Neuronal stem cell (in vitro differentiated cells): ENCODE data around the gene PICALM.

ENCODE experiments used
- DNase-seq: peaks from one replicate; pipeline ENCODE4 v3.0.0-alpha.2; 2013; ENCODE audit warnings: low spot score
- H2AFZ ChIP-seq: one replicate; pipeline ENCODE4 v1.6.1; 2013; ENCODE audit warnings: mild to moderate bottlenecking, low read length, inconsistent platforms
- H2AK5ac ChIP-seq: 2 replicates; pipeline ENCODE4 v1.6.1; 2013; ENCODE audit warnings: low read depth, mild to moderate bottlenecking, inconsistent platforms, low read length, moderate library complexity, mixed read lengths
- H2BK120ac ChIP-seq: 2 replicates; pipeline ENCODE4 v1.6.1; 2013; ENCODE audit warnings: low read depth, mild to moderate bottlenecking, inconsistent platforms, low read length, moderate library complexity, mixed read lengths
- H2BK12ac ChIP-seq: one replicate; pipeline ENCODE4 v1.6.1; 2013; ENCODE audit warnings: low read length, inconsistent platforms
- H2BK15ac ChIP-seq: 2 replicates; pipeline ENCODE4 v1.6.1; 2013; ENCODE audit warnings: mild to moderate bottlenecking, low read length, inconsistent platforms, mixed read lengths
- H2BK5ac ChIP-seq: one replicate; pipeline ENCODE4 v1.6.1; 2013; ENCODE audit warnings: inconsistent platforms, mild to moderate bottlenecking, low read length, moderate library complexity
- H3K14ac ChIP-seq: one replicate; pipeline ENCODE4 v1.6.1; 2013; ENCODE audit warnings: low read length, inconsistent platforms
- H3K18ac ChIP-seq: 2 replicates; pipeline ENCODE4 v1.6.1; 2013; ENCODE audit warnings: low read length, inconsistent platforms
- H3K23ac ChIP-seq: 2 replicates; pipeline ENCODE4 v1.6.1; 2013; ENCODE audit warnings: low read depth, mild to moderate bottlenecking, mixed read lengths, low read length, inconsistent platforms; ENCODE audit not compliant: poor library complexity
- H3K27ac ChIP-seq: replicated peaks from 3 replicates; pipeline ENCODE4 v1.5.1; 2013; ENCODE audit warnings: low read length, inconsistent platforms
- H3K27me3 ChIP-seq, 3 experiments: 2 replicates each; pipeline ENCODE4 v1.6.1; 2013; ENCODE audit warnings: low read length in 3 of 3, mild to moderate bottlenecking in 2 of 3, inconsistent platforms in 1 of 3, low read depth in 1 of 3, mixed read lengths in 1 of 3, moderate library complexity in 1 of 3; ENCODE audit not compliant: control insufficient read depth in 3 of 3, insufficient read depth in 3 of 3
- H3K36me3 ChIP-seq, 2 donors: replicated peaks in 1 of 2; 2 replicates each; pipeline ENCODE4 v1.6.1; 2013; ENCODE audit warnings: low read length in 2 of 2; ENCODE audit not compliant: control insufficient read depth in 2 of 2, insufficient read depth in 2 of 2
- H3K4ac ChIP-seq: 2 replicates; pipeline ENCODE4 v1.6.1; 2013; ENCODE audit warnings: inconsistent platforms, mild to moderate bottlenecking, low read length, moderate library complexity
- H3K4me1 ChIP-seq, 2 donors: 1 replicate in 1 of 2; 2 replicates in 1 of 2; pipeline ENCODE4 v1.6.1; 2013; ENCODE audit warnings: low read length in 2 of 2, low read depth in 1 of 2; ENCODE audit not compliant: control insufficient read depth in 2 of 2, insufficient read depth in 1 of 2
- H3K4me2 ChIP-seq: one replicate; pipeline ENCODE4 v1.6.1; 2013; ENCODE audit warnings: mild to moderate bottlenecking, low read length, inconsistent platforms; ENCODE audit not compliant: insufficient read depth, poor library complexity, severe bottlenecking
- H3K4me3 ChIP-seq, 2 donors: 2 replicates each; pipeline ENCODE4 v1.5.1; 2013; ENCODE audit warnings: low read length in 2 of 2, mild to moderate bottlenecking in 2 of 2, inconsistent platforms in 1 of 2, moderate library complexity in 1 of 2
- H3K79me1 ChIP-seq: one replicate; pipeline ENCODE4 v1.6.1; 2013; ENCODE audit warnings: low read depth, mild to moderate bottlenecking, inconsistent platforms, low read length, moderate library complexity
- H3K9ac ChIP-seq: one replicate; pipeline ENCODE4 v1.6.1; 2013; ENCODE audit warnings: mild to moderate bottlenecking, low read depth, low read length, inconsistent platforms; ENCODE audit not compliant: poor library complexity
- H3K9me3 ChIP-seq, 2 donors: replicated peaks in 1 of 2; 2 replicates each; pipeline versions ENCODE3 to v1.6.1; 2013; ENCODE audit warnings: low read length in 2 of 2, mild to moderate bottlenecking in 2 of 2, inconsistent platforms in 1 of 2, low read depth in 1 of 2, mixed read lengths in 1 of 2, moderate library complexity in 1 of 2; ENCODE audit not compliant: control insufficient read depth in 2 of 2, insufficient read depth in 1 of 2
- H4K8ac ChIP-seq: one replicate; pipeline ENCODE4 v1.6.1; 2013; ENCODE audit warnings: low read depth, mild to moderate bottlenecking, inconsistent platforms, low read length, moderate library complexity
- H4K91ac ChIP-seq: one replicate; pipeline ENCODE4 v1.6.1; 2013; ENCODE audit warnings: low read length, low read depth, mild to moderate bottlenecking, inconsistent platforms; ENCODE audit not compliant: poor library complexity
- WGBS, 2 donors: extraction: QIAGEN DNeasy Blood & Tissue Kit; methylation state at CpG; one replicate each; pipeline ENCODE4 v1.1.7; 2013; ENCODE audit warnings: missing lambda C conversion rate in 2 of 2, mixed read lengths in 1 of 2; ENCODE audit not compliant: insufficient read length in 2 of 2, insufficient replicate concordance in 1 of 2; ENCODE audit errors: extremely low coverage in 2 of 2; 5-methylcytosine and 5-hydroxymethylcytosine counted together

The PICALM gene

GRCh38 chr11:86037743-86038142, 31.1 kb downstream of the PICALM start:
- H3K23ac ChIP-seq: no peak overlapping the region
- no peak overlapping the region for H2BK120ac ChIP-seq
- no peak overlapping the region for H4K91ac ChIP-seq
- H3K14ac ChIP-seq: no peak overlapping the region
- H3K79me1 ChIP-seq: no peaks in the 10 kb centered on the region
- H3K9me3 ChIP-seq: no peaks in the 10 kb centered on the region
- no peak overlapping the region for H3K27ac ChIP-seq
- WGBS, 2 donors: no CpG with 5 or more reads among the region's 4 CpGs
- H3K27me3 ChIP-seq: no peaks in the 10 kb centered on the region
- no peak overlapping the region for H3K4me2 ChIP-seq
- H3K36me3 ChIP-seq: peaks cover 0 to 22% of the 10 kb centered on the region in 2 donors
- H3K4me3 ChIP-seq: no peak overlapping the region
- H3K18ac ChIP-seq: no peak overlapping the region
- no peak overlapping the region for H2AK5ac ChIP-seq
- peaks cover 0 to 2% of the 10 kb centered on the region in 2 donors for H3K4me1 ChIP-seq
- no peak overlapping the region for H4K8ac ChIP-seq
- H3K9ac ChIP-seq: no peak overlapping the region
- H2BK12ac ChIP-seq: no peak overlapping the region
- H2BK5ac ChIP-seq: no peak overlapping the region
- DNase-seq: no peak
- no peak overlapping the region for H3K4ac ChIP-seq
- no peak overlapping the region for H2BK15ac ChIP-seq
- H2AFZ ChIP-seq: no peak overlapping the region

- H2BK120ac ChIP-seq: no peak overlapping the region
- no peak overlapping the region for H4K8ac ChIP-seq
- no peak overlapping the region for H4K91ac ChIP-seq
- H3K4me3 ChIP-seq: no peak overlapping the region
- no peak overlapping the region for H3K18ac ChIP-seq
- no peak overlapping the region for H3K4ac ChIP-seq
- no peak overlapping the region for H2BK15ac ChIP-seq
- no peaks in the 10 kb centered on the region for H3K27me3 ChIP-seq
- no peak overlapping the region for H3K23ac ChIP-seq
- no CpG with 5 or more reads among the region's 2 CpGs for WGBS, 2 donors
- H3K9me3 ChIP-seq: no peaks in the 10 kb centered on the region
- H3K14ac ChIP-seq: no peak overlapping the region
- H2AFZ ChIP-seq: no peak overlapping the region
- H2BK12ac ChIP-seq: no peak overlapping the region
- no peak overlapping the region for H2BK5ac ChIP-seq
- H3K4me2 ChIP-seq: no peak overlapping the region
- no peak overlapping the region for H3K9ac ChIP-seq
- no peaks in the 10 kb centered on the region for H3K4me1 ChIP-seq
- H3K79me1 ChIP-seq: no peaks in the 10 kb centered on the region
- H3K27ac ChIP-seq: no peak overlapping the region
- H2AK5ac ChIP-seq: no peak overlapping the region
- DNase-seq: no peak
- peaks cover 0 to 26% of the 10 kb centered on the region in 2 donors for H3K36me3 ChIP-seq
Measured at GRCh38 chr11:86035920-86036319, 33.0 kb downstream of the PICALM start.

GRCh38 chr11:86035164-86035563, 33.7 kb downstream of the PICALM start:
- Histone ChIP-seq H3K36me3 (peaks cover 0 to 30% of the 10 kb centered on the region in 2 donors), H2BK5ac (no peak overlapping the region), H3K4ac (no peak overlapping the region), H3K27me3 (no peaks in the 10 kb centered on the region), H4K8ac (no peak overlapping the region), H3K18ac (no peak overlapping the region), H3K9ac (no peak overlapping the region), H2AFZ (no peak overlapping the region), H3K9me3 (no peaks in the 10 kb centered on the region), H2BK12ac (no peak overlapping the region), H3K4me2 (no peak overlapping the region), H3K4me3 (no peak overlapping the region), H3K14ac (no peak overlapping the region), H2AK5ac (no peak overlapping the region), H3K4me1 (no peaks in the 10 kb centered on the region), H2BK15ac (no peak overlapping the region), H3K27ac (no peak overlapping the region), H3K23ac (no peak overlapping the region), H3K79me1 (no peaks in the 10 kb centered on the region), H4K91ac (no peak overlapping the region), H2BK120ac (no peak overlapping the region)
- whole genome bisulfite sequencing, 2 donors: no CpG with 5 or more reads among the region's 1 CpG
- DNase-seq: no peak

GRCh38 chr11:86034710-86035109, 34.2 kb downstream of the PICALM start:
- Histone ChIP-seq H3K27ac (no peak overlapping the region), H3K9ac (no peak overlapping the region), H3K4me2 (no peak overlapping the region), H2BK120ac (no peak overlapping the region), H3K4ac (no peak overlapping the region), H3K18ac (no peak overlapping the region), H2AK5ac (no peak overlapping the region), H3K23ac (no peak overlapping the region), H3K36me3 (peaks cover 0 to 35% of the 10 kb centered on the region in 2 donors), H4K8ac (no peak overlapping the region), H3K27me3 (no peaks in the 10 kb centered on the region), H2AFZ (no peak overlapping the region), H3K14ac (no peak overlapping the region), H2BK5ac (no peak overlapping the region), H4K91ac (no peak overlapping the region), H3K4me1 (no peaks in the 10 kb centered on the region), H3K4me3 (no peak overlapping the region), H2BK12ac (no peak overlapping the region), H3K79me1 (no peaks in the 10 kb centered on the region), H3K9me3 (no peaks in the 10 kb centered on the region), H2BK15ac (no peak overlapping the region)
- WGBS, 2 donors: no CpG with 5 or more reads among the region's 2 CpGs
- no peak for DNase-seq
